ENCODE results near the gene NECAB3.

Gene NECAB3

DNA sequence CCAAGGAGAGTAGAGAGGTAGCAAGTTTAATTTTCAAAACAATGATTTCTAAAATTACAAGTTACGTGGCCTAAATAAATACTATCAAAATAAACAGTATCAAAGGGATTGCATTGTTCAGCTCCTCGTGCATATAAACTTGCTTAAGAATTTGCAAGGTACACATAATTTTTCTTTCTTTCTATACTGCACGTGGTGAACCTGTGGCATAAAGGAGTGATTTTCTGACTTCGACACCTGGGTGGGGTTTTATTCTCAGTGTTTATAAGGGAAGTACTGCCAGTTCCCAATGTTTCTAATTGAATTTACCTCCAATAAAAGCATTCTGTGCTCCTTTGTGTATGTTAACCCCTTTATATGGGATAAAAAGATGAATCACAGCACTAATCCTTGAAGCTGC lies 62.2 kb downstream of the NECAB3 start:
- DNase-seq (ENCODE audit: low spot score): no peak

DNA sequence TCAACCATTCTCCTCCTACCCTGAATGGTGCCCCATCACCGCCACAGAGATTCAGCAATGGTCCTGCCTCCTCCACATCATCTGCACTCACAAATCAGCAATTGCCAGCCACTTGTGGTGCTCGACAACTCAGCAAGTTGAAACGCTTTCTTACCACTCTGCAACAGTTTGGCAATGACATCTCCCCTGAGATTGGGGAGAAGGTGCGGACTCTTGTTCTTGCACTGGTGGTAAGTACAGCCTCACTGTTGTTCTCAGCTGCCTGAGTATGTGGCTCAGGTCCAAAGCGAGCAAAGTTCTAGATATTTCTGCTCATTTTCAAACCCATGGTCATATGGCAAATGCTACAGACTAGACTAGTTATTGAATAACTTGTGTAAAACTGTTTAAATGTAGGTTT lies 63.1 kb downstream of the NECAB3 start:
- DNase-seq (ENCODE audit: low spot score): no peak

- no peak for DNase-seq (ENCODE audit: low spot score)
These were observed 64.7 kb downstream of the NECAB3 start for GRCh38 chr20:33609504-33609903.
